ENCODE measurements around the gene CMBL.

GRCh38 chr5:10244342-10244944, 63.3 kb downstream of the CMBL start:
- no peak for TF ChIP-seq POLR2AphosphoS5 (IDR thresholded peaks at IDR 0.05)
- TF ChIP-seq, protein P1, sequence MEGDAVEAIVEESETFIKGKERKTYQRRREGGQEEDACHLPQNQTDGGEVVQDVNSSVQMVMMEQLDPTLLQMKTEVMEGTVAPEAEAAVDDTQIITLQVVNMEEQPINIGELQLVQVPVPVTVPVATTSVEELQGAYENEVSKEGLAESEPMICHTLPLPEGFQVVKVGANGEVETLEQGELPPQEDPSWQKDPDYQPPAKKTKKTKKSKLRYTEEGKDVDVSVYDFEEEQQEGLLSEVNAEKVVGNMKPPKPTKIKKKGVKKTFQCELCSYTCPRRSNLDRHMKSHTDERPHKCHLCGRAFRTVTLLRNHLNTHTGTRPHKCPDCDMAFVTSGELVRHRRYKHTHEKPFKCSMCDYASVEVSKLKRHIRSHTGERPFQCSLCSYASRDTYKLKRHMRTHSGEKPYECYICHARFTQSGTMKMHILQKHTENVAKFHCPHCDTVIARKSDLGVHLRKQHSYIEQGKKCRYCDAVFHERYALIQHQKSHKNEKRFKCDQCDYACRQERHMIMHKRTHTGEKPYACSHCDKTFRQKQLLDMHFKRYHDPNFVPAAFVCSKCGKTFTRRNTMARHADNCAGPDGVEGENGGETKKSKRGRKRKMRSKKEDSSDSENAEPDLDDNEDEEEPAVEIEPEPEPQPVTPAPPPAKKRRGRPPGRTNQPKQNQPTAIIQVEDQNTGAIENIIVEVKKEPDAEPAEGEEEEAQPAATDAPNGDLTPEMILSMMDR (IDR thresholded peaks at IDR 0.05): no peak
- no peak for TF ChIP-seq POLR2A (IDR thresholded peaks at IDR 0.05)
